Tibial nerve (tissue), 4 donors: Measurements from ENCODE around the gene PSMF1. TPM values are rescaled to one million over a fixed set of nuclear protein-coding genes. Genes with fewer than 3 reads are reported as not detected.
A peak's percentile ranks its signal among the peaks of the same experiment; 100 is the strongest.

ENCODE experiments used
- DNase-seq, 2 donors: peaks; one replicate each; pipeline ENCODE4 v3.0.0-alpha.2; 2019; ENCODE audit warnings: low spot score in 2 of 2
- H3K27ac ChIP-seq, 4 donors: fragments of 200-600 bp; sonication (generic) in 3 of 4; one replicate each; pipeline ENCODE4 v1.5.1; 2017 to 2019; ENCODE audit warnings: mild to moderate bottlenecking in 1 of 4
- H3K27me3 ChIP-seq, 2 donors: fragments of 200-600 bp; sonication (generic) in 1 of 2; one replicate each; pipeline versions ENCODE4 v1.5.1 to v1.6.0; 2017 to 2019
- H3K36me3 ChIP-seq, 3 donors: fragments of 200-600 bp; sonication (generic); one replicate each; pipeline ENCODE4 v1.5.1; 2018 to 2019
- H3K4me1 ChIP-seq, 4 donors: fragments of 200-600 bp; sonication (generic) in 3 of 4; one replicate each; pipeline ENCODE4 v1.5.1; 2017 to 2019
- H3K4me3 ChIP-seq, 4 donors: fragments of 200-600 bp; sonication (generic) in 3 of 4; one replicate each; pipeline ENCODE4 v1.5.1; 2017 to 2019; ENCODE audit warnings: mild to moderate bottlenecking in 1 of 4, moderate library complexity in 1 of 4
- H3K9me3 ChIP-seq, 4 donors: fragments of 200-600 bp; sonication (generic) in 3 of 4; one replicate each; pipeline ENCODE4 v1.5.1; 2017 to 2019
- EP300 ChIP-seq, 2 donors: sonication (generic); formaldehyde crosslinking; IDR thresholded peaks; one replicate each; pipeline ENCODE4 v1.6.1; 2017; ENCODE audit warnings: antibody characterized with exemption in 2 of 2, mild to moderate bottlenecking in 1 of 2
- POLR2A ChIP-seq, 2 donors: fragments of 450-650 bp; IDR thresholded peaks; one replicate each; pipeline ENCODE4 v1.6.1; 2017; ENCODE audit warnings: antibody characterized with exemption in 2 of 2, mild to moderate bottlenecking in 2 of 2, moderate library complexity in 2 of 2
- WGBS, 2 donors: methylation state at CpG; one replicate each; pipeline ENCODE4 v1.1.5; 2018; 5-methylcytosine and 5-hydroxymethylcytosine counted together
- total RNA-seq, 4 donors: library from RNA; depleted of rRNA; stranded (reverse); fragments of >200 nt; gene quantifications; one replicate each; pipeline ENCODE4 v1.1.0, GENCODE V29; 2016
- TF ChIP-seq, protein P1 (sequence below), 5 experiments: fragments of 200-600 bp in 3 of 5; fragments of 450-650 bp in 2 of 5; sonication (generic) in 3 of 5; IDR thresholded peaks; one replicate each; pipeline ENCODE4 v1.5.1; 2016 to 2019; ENCODE audit warnings: antibody characterized with exemption in 5 of 5, mild to moderate bottlenecking in 3 of 5, moderate library complexity in 2 of 5

PSMF1 gene
- total RNA-seq, 4 donors from 2014 or later, result 70.2 to 140 (median 112) TPM

DNA sequence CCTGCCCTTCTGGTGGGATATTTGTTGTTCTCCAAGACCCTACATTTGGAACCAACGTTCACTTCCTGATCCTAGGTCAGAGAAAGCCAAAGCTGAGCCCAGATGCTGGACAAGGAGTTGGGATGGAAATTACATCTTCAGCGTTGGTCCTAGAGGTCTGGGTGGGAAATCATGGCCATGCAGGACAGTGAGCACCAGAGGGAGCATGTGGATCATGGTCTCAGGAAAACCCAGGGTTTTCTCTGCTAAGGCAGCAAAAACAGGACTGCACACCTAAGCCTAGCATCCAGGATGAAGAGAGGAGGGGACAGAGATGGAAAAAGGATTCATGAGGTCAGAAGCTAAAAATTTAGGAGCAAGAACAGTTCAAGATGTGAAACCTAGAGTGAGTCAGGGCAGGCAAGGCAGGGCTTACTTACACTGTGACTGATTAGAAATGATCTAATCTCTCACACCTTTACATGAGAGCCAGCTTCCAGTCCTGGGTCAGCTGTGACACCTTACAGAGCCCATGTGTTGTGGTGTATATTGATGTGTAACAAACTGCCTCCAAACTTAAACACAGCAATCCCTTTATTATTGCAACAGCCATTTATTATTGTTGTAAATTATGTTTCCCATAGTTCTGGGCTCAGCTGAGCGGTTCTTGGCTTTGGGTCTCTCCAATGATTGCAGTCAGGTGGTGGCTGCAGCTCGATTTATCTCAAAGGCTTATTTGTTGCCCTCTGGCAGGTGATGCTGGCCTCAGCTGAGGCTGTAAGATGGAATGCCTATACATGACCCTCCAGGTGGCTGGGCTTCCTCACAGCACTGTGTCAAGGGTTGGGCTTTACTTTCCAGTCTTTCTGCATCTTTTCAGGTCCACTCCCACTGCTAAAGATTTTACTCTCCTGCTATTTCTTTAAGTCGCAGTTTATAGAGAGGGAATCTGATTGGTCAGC lies 91.3 kb downstream of the PSMF1 start:
- H3K4me3 ChIP-seq, result no peak overlapping the region
- peaks cover 0 to 11% (median 4%) of the 10 kb centered on the region in 4 donors for H3K4me1 ChIP-seq
- no peaks in the 10 kb centered on the region for H3K9me3 ChIP-seq
- TF ChIP-seq POLR2A (IDR thresholded peaks at IDR 0.05), result no peak
- TF ChIP-seq, protein P1, sequence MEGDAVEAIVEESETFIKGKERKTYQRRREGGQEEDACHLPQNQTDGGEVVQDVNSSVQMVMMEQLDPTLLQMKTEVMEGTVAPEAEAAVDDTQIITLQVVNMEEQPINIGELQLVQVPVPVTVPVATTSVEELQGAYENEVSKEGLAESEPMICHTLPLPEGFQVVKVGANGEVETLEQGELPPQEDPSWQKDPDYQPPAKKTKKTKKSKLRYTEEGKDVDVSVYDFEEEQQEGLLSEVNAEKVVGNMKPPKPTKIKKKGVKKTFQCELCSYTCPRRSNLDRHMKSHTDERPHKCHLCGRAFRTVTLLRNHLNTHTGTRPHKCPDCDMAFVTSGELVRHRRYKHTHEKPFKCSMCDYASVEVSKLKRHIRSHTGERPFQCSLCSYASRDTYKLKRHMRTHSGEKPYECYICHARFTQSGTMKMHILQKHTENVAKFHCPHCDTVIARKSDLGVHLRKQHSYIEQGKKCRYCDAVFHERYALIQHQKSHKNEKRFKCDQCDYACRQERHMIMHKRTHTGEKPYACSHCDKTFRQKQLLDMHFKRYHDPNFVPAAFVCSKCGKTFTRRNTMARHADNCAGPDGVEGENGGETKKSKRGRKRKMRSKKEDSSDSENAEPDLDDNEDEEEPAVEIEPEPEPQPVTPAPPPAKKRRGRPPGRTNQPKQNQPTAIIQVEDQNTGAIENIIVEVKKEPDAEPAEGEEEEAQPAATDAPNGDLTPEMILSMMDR (IDR thresholded peaks at IDR 0.05), result no peak
- no peak for TF ChIP-seq EP300 (IDR thresholded peaks at IDR 0.05)
- no peaks in the 10 kb centered on the region for H3K36me3 ChIP-seq
- peaks cover 0 to 4% of the 10 kb centered on the region in 2 donors for H3K27me3 ChIP-seq
- H3K27ac ChIP-seq, result no peak overlapping the region
- DNase-seq, result no peak
- WGBS, 2 donors, result 54 to 57% methylated on average over 5 of the region's 5 CpGs

DNA sequence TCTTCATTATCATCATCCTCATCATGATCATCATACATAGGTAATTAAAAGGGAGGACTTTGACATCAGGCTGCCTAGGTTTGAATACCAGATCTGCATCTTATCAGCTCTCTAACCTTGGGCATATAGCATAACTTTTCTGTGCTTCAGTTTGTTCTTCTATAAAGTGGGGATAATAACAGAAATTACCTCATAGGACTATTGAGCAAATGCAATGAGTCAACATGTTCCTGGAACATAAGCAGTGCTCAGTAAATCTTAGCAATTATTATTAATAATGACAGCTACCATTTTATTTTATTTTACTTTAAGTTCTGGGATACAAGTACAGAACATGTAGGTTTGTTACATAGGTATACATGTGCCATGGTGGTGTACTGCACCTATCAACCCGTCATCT lies 92.1 kb downstream of the PSMF1 start:
- H3K4me1 ChIP-seq, result peaks cover 0 to 11% (median 4%) of the 10 kb centered on the region in 4 donors
- WGBS, 2 donors, result 93% methylated on average over 1 of the region's 1 CpG
- H3K36me3 ChIP-seq, result no peaks in the 10 kb centered on the region
- peaks cover 0 to 4% of the 10 kb centered on the region in 2 donors for H3K27me3 ChIP-seq
- no peak overlapping the region for H3K27ac ChIP-seq
- TF ChIP-seq POLR2A (IDR thresholded peaks at IDR 0.05), result no peak
- TF ChIP-seq, protein P1 (IDR thresholded peaks at IDR 0.05), result no peak
- no peak for TF ChIP-seq EP300 (IDR thresholded peaks at IDR 0.05)
- no peak overlapping the region for H3K4me3 ChIP-seq
- DNase-seq, result no peak
- no peaks in the 10 kb centered on the region for H3K9me3 ChIP-seq

DNA sequence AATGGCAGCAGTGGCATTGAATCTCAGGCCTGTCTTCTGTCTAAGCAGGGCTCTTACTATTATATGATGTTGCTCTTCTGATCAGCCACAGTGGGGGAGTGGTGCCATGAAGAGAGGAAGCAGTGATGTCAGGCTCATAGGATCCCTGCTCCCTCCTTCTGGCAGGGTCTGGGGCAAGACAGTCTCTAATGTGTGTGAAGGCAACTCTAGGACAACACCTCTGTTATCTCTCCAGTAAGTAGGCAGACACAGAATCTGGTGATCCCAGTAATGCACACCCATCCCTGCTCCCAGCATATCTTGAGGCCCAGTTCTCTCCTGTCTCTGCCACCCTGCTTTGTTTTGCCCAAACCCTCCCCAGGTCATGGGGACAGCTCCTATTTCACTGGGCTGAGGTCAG lies 93.6 kb downstream of the PSMF1 start:
- no peaks in the 10 kb centered on the region for H3K9me3 ChIP-seq
- TF ChIP-seq, protein P1 (IDR thresholded peaks at IDR 0.05), result no peak
- TF ChIP-seq EP300 (IDR thresholded peaks at IDR 0.05) (no peak), POLR2A (IDR thresholded peaks at IDR 0.05) (no peak)
- H3K27ac ChIP-seq, result no peak overlapping the region
- peaks cover 0 to 4% of the 10 kb centered on the region in 2 donors for H3K27me3 ChIP-seq
- no peaks in the 10 kb centered on the region for H3K36me3 ChIP-seq
- peaks cover 0 to 7% (median 4%) of the 10 kb centered on the region in 4 donors for H3K4me1 ChIP-seq
- no peak overlapping the region for H3K4me3 ChIP-seq
- no peak for DNase-seq

DNA sequence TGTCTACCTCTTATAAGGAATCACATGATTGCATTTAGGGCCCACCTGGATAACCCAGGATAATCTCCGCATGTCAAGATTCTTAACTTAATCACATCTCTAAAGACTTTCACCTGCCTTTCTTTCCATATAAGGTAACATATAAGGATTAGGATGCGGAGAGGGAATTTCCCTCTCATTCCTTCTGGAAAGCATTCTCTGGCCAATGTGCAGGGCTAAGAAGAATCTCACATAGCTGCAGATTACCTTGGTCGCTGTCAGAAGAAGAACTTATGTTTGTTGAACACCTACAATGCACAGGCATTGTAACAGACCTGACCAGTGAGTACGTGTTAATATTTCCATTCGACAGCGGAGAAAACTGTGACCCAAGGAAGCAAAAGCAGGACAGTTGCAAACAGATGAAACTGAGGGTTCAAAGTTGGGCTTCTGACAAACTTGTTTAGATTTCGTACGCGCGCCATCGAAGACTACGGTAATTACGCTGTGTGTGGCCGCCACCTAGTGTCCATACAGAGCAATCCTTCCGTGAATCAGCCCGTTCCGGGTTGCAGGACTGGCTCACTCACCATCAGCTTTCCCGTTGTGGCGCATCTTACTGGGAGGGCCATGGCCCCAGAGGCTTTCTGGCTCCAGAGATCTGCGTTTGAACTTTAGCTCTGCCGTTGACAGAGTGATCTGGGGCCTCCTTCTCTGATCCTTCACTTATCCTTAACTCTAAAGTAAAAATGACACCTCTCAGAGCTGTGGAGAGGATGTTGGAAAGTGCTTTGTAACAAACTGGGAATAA lies 94.4 kb downstream of the PSMF1 start:
- 14 to 15% methylated on average over 21 of the region's 21 CpGs for WGBS, 2 donors
- H3K4me3 ChIP-seq, result no peak overlapping the region
- no peaks in the 10 kb centered on the region for H3K36me3 ChIP-seq
- no peak overlapping the region for H3K27ac ChIP-seq
- TF ChIP-seq POLR2A (IDR thresholded peaks at IDR 0.05), result no peak
- TF ChIP-seq, protein P1 (IDR thresholded peaks at IDR 0.05), result peak; percentile 71 to 82 (median 76)
- H3K9me3 ChIP-seq, result no peaks in the 10 kb centered on the region
- peaks cover 0 to 4% of the 10 kb centered on the region in 2 donors for H3K27me3 ChIP-seq
- H3K4me1 ChIP-seq, result peaks cover 0 to 7% (median 4%) of the 10 kb centered on the region in 4 donors
- DNase-seq, result peak in 1 of 2 donors; percentile 64
